GM12873 (cell line): ENCODE data around the gene GLMP.

Experiments
- TF ChIP-seq, protein P1 (sequence below): IDR thresholded peaks from 2 replicates; pipeline ENCODE4 v1.5.1; 2012; ENCODE audit warnings: low read depth, mild to moderate bottlenecking, moderate library complexity, low read length, control low read depth; ENCODE audit not compliant: insufficient read depth; ENCODE audit errors: missing control alignments

GLMP gene

DNA sequence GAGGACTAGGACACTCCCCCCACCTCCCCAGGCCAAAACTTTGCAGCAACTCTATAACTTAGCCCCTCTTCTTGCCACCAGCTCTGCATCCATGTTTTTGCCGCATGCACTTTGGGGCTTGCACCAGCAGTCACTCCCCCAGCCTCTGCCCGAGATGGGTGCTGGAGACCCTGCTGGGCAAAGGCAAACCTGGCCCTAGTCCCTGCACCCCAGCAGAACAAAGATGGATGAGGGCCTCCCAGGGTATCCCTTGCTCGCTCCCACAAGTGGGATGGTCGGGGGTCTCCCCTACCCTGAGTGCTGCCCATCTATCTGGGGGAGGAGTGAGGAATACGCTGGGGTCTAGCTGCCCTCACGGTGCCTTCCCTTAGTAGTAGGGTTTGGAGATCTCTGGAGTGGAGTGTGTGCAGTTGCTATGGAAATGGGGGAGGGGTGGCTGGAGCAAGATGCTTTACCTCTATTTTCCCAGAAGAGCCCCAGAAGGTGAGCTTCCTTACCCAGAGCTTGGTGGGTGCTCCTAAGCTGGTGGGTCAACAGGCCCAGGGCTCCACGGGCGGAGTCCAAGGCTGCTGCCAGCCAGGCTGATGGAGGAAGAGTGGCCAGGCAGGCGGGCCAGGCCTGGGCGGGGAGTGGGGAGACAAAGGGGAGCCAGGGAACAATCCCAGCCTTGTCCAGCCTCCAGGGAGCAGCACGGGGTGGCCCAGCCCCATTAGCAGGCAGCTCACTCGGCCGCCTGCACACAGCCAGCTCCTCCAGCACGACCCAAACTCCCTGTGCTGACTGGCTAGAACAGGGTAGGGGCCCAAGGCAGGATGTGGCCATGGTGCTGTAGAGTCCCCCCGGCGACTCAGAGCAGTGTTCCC, 47.8 kb downstream of the GLMP start, which contains the start of gene PAQR6:
TSS of gene PAQR6 (minus strand) at position 597 of the 863 bp plus-strand sequence. CDS start 1,325 bp downstream, outside the sequence.
- TF ChIP-seq, protein P1, sequence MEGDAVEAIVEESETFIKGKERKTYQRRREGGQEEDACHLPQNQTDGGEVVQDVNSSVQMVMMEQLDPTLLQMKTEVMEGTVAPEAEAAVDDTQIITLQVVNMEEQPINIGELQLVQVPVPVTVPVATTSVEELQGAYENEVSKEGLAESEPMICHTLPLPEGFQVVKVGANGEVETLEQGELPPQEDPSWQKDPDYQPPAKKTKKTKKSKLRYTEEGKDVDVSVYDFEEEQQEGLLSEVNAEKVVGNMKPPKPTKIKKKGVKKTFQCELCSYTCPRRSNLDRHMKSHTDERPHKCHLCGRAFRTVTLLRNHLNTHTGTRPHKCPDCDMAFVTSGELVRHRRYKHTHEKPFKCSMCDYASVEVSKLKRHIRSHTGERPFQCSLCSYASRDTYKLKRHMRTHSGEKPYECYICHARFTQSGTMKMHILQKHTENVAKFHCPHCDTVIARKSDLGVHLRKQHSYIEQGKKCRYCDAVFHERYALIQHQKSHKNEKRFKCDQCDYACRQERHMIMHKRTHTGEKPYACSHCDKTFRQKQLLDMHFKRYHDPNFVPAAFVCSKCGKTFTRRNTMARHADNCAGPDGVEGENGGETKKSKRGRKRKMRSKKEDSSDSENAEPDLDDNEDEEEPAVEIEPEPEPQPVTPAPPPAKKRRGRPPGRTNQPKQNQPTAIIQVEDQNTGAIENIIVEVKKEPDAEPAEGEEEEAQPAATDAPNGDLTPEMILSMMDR, result no peak

DNA sequence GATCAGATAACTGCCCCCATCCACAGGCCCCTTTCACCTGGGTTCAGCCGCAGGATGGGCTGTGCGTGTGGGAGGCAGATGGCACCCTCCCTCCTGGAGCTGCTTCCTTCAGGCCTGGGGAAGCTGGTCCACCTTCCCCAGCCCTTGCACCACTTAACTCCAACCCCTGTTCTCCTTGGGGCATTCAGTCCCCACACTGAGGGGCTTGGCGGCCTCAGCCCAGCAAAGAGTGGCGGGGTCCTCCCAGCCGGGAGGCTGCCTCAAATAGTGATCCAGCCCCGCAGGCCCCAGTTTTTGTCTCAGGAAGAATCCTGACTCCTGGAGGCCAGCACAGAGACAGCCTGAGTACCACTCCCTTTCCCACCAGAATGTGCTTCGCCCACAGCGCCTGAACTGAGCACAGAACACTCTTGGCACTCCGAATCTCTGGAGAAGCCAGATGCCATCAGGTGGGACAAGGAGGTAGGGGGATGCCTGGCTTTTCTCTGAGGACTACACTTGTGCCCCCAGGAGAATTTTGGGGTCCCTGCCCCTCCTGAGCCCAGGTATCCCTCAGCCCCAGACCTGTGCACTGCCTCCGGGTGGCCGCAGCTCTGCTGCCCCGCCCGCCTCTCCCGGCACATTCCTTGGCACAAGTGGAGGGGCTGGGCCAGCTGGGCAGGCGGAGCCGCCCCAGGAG, 48.6 kb downstream of the GLMP start:
- TF ChIP-seq, protein P1, result no peak

DNA sequence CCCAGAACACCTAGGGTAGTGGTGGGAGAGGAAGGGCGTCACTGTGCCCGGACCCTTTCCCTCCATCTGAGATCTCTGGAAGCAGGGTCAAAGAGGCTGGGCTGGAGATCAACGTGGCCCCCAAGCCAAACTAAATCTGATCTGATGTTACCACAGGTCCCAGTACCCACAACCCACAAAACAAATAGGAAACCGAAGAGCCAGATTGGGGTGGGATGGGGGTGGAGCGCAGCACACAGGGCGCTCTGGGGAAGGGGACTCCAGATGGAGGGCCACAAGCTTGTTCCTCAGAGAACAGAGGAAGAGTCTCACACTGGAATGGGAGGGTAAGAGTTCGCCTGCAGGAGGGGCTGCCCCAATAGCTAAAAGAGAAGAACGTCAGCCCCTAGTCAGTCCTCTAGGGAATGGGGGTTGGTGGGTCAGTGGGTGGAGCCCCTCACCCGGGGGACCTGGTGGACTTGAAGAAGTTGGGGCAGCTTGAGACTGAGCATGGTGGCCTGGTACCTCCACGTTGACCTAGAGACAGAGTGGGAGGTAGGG, 49.2 kb downstream of the GLMP start:
- TF ChIP-seq, protein P1, result no peak

DNA sequence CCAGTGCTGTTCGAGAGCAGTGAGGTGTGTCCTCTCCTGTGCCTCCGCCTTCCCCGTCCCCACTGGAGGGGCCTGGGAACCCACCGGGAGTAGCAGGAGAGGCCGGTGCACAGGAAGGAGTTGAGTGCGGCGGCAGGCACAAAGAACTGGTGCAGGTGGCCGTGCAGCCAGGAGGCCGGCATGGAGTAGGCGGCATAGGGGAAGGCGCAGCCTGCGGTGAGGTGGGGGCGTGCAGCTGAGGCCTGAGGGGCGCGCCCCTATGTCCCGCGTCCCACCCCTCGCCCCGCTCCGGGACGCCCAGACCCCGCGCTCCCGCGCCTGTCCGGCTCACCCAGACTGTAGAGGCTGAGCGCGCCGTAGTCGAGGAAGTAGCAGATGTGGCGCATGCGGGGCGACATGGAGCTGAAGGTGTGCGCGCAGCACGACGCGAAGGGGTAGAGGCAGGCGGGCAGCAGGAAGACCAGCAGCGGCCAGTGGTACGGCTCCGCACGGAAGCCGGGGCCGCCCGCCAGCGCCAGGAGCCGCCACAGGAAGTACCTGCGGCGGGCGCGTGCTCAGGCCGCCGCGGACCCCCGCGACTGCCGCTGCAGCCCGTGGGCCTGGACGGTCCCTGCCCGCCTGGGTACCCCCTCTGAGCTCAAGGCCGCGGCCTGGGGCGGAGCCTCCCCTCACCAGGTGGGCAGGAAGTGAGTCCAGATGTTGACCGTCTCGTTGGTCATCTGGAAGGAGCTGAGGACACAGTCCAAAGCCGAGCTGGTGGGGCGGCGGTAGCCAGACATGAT, 49.8 kb downstream of the GLMP start:
- TF ChIP-seq, protein P1, result no peak

DNA sequence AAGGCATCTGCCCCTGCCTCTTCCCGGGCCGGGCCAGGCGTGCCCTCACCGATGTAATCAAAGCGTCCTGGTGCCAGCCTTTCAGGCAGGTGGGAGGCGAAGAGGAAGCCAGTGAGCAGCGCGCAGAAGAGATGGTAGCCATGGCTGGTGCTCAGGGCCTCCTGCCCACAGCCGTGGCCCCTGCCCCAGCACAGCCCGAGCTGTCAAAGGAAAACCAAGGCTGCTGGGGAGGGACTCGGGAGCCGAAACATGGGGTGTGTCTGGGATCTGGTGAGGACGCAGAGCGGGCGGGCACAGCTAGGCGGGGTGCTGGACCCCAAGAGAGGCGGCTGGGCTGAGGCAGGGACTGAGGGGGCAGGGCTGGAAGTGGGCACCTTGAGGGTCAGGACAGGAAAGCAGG, 50.8 kb downstream of the GLMP start:
- TF ChIP-seq, protein P1, result no peak

DNA sequence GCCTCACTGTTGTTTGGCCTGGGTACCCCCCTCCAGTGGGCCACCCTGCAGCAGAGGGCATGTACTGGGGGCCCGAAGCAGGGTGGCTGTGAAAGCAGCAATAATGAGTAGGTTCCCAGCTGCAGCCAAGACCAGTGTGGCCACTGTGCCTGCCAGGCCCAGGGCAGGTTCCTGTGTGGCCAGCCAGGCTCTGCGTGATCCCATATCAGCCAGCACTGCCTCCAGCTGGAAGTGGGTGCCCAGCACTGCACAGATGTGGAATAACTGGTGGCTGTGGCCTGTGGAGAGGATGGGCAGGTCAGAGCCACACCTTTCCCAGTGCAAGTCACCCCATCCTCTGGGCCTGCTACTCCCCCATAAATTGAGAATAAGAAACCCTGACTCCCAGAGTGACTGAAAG, 51.4 kb downstream of the GLMP start:
- TF ChIP-seq, protein P1, result no peak
